Esophagus muscularis mucosa (tissue), 4 donors: ENCODE measurements around the gene HS3ST5. TPM values are rescaled to one million over a fixed set of nuclear protein-coding genes. Genes with fewer than 3 reads are reported as not detected.

Experiments
- DNase-seq: peaks from one replicate; pipeline ENCODE4 v3.0.0-alpha.2; 2017; ENCODE audit errors: extremely low spot score
- H3K27ac ChIP-seq, 4 donors: fragments of 200-600 bp; sonication (generic); replicated peaks in 1 of 4; 1 replicate in 3 of 4; 2 replicates in 1 of 4; pipeline ENCODE4 v1.5.1; 2016 to 2019; ENCODE audit warnings: mild to moderate bottlenecking in 1 of 4
- H3K27me3 ChIP-seq, 4 donors: fragments of 200-600 bp; sonication (generic); one replicate each; pipeline versions ENCODE4 v1.5.1 to v1.6.0; 2016 to 2019
- H3K36me3 ChIP-seq, 4 donors: fragments of 200-600 bp; sonication (generic); one replicate each; pipeline ENCODE4 v1.5.1; 2016 to 2019
- H3K4me1 ChIP-seq, 4 donors: fragments of 200-600 bp; sonication (generic); one replicate each; pipeline ENCODE4 v1.5.1; 2016 to 2019
- H3K4me3 ChIP-seq, 4 donors: fragments of 200-600 bp; sonication (generic); 1 replicate in 2 of 4; 2 replicates in 2 of 4; pipeline ENCODE4 v1.5.1; 2016 to 2019; ENCODE audit warnings: mild to moderate bottlenecking in 4 of 4, moderate library complexity in 1 of 4
- H3K9me3 ChIP-seq, 4 donors: fragments of 200-600 bp; sonication (generic); 1 replicate in 3 of 4; 2 replicates in 1 of 4; pipeline ENCODE4 v1.5.1; 2016 to 2019
- CTCF ChIP-seq, 3 experiments: fragments of 200-600 bp in 2 of 3; fragments of 450-650 bp in 1 of 3; sonication (generic) in 2 of 3; IDR thresholded peaks; one replicate each; pipeline ENCODE4 v1.5.1; 2017 to 2019; ENCODE audit warnings: antibody characterized with exemption in 3 of 3, mild to moderate bottlenecking in 2 of 3, moderate library complexity in 1 of 3
- EP300 ChIP-seq: sonication (generic); formaldehyde crosslinking; IDR thresholded peaks from one replicate; pipeline ENCODE4 v1.6.1; 2017; ENCODE audit warnings: antibody characterized with exemption
- POLR2A ChIP-seq: fragments of 450-650 bp; IDR thresholded peaks from one replicate; pipeline ENCODE4 v1.6.1; 2017; ENCODE audit warnings: antibody characterized with exemption, moderate library complexity, mild to moderate bottlenecking, low read depth
- POLR2AphosphoS5 ChIP-seq, 2 donors: sonication (generic); formaldehyde crosslinking; IDR thresholded peaks; one replicate each; pipeline ENCODE4 v1.6.1; 2017; ENCODE audit warnings: antibody characterized with exemption in 2 of 2
- WGBS: methylation state at CpG from one replicate; pipeline ENCODE4 v1.1.5; 2018; 5-methylcytosine and 5-hydroxymethylcytosine counted together
- intact Hi-C: fragments of 100-400 bp; cut with DNase I; formaldehyde crosslinking; loops from one replicate; pipeline ENCODE4 v1.15.1; 2023
- total RNA-seq, 4 donors: library from RNA; depleted of rRNA; stranded (reverse); fragments of >200 nt; gene quantifications; one replicate each; pipeline versions ENCODE4 v1.1.0 to v1.2.1, GENCODE V29; 2016

The HS3ST5 gene
- total RNA-seq, 4 donors from 2014 or later: 0.13 to 0.33 TPM; not detected in 2

- TF ChIP-seq POLR2AphosphoS5 (IDR thresholded peaks at IDR 0.05) (no peak), EP300 (no peak), POLR2A (no peak), CTCF (IDR thresholded peaks at IDR 0.05) (no peak)
- H3K27me3 ChIP-seq: peaks cover 0 to 48% (median 17%) of the 10 kb centered on the region in 4 donors
- WGBS: 34% methylated on average over 2 of the region's 2 CpGs
- H3K4me3 ChIP-seq: peak overlapping the region; percentile 55 to 67 (median 58)
- H3K36me3 ChIP-seq: no peaks in the 10 kb centered on the region
- H3K4me1 ChIP-seq: peaks cover 7 to 33% (median 26%) of the 10 kb centered on the region in 4 donors
- intact Hi-C loops: no loop called here
- no peak overlapping the region for H3K27ac ChIP-seq
- no peaks in the 10 kb centered on the region for H3K9me3 ChIP-seq
- no peak for DNase-seq
Observed at GRCh38 chr6:114343782-114344144, 940 bp upstream of the HS3ST5 start.

GRCh38 chr6:114342086-114342825 is 567 bp downstream of the HS3ST5 start:
- Histone ChIP-seq H3K27me3 (peaks cover 0 to 46% (median 16%) of the 10 kb centered on the region in 4 donors), H3K9me3 (no peaks in the 10 kb centered on the region), H3K4me3 (peak overlapping the region; percentile 55 to 67 (median 58)), H3K4me1 (peaks cover 7 to 33% (median 26%) of the 10 kb centered on the region in 4 donors), H3K36me3 (no peaks in the 10 kb centered on the region), H3K27ac (no peak overlapping the region)
- DNase-seq: no peak
- intact Hi-C loops: no loop called here
- TF ChIP-seq EP300: no peak
- no peak for TF ChIP-seq POLR2AphosphoS5 (IDR thresholded peaks at IDR 0.05)
- no peak for TF ChIP-seq POLR2A
- no peak for TF ChIP-seq CTCF (IDR thresholded peaks at IDR 0.05)
- WGBS: 15% methylated on average over 2 of the region's 92 CpGs

- DNase-seq: no peak
- Histone ChIP-seq H3K9me3 (no peaks in the 10 kb centered on the region), H3K27ac (no peak overlapping the region), H3K4me3 (no peak overlapping the region), H3K36me3 (no peaks in the 10 kb centered on the region), H3K27me3 (peaks cover 0 to 31% (median 13%) of the 10 kb centered on the region in 4 donors), H3K4me1 (peaks cover 7 to 33% (median 26%) of the 10 kb centered on the region in 4 donors)
- intact Hi-C loops: no loop called here
- TF ChIP-seq EP300: no peak
- 50% methylated on average over 1 of the region's 1 CpG for WGBS
Observed at GRCh38 chr6:114339706-114340105, 3.1 kb downstream of the HS3ST5 start.

- Histone ChIP-seq H3K9me3 (no peaks in the 10 kb centered on the region), H3K36me3 (no peaks in the 10 kb centered on the region), H3K27ac (no peak overlapping the region), H3K27me3 (no peaks in the 10 kb centered on the region), H3K4me1 (no peaks in the 10 kb centered on the region), H3K4me3 (no peak overlapping the region)
- TF ChIP-seq EP300 (no peak), CTCF (IDR thresholded peaks at IDR 0.05) (no peak), POLR2AphosphoS5 (IDR thresholded peaks at IDR 0.05) (no peak), POLR2A (no peak)
- intact Hi-C loops: no loop called here
- DNase-seq: no peak
- WGBS: 92% methylated on average over 4 of the region's 4 CpGs
Observed at GRCh38 chr6:114334237-114334636, 8.6 kb downstream of the HS3ST5 start.

GRCh38 chr6:114327074-114327473 is 15.7 kb downstream of the HS3ST5 start:
- H3K36me3 ChIP-seq: no peaks in the 10 kb centered on the region
- intact Hi-C loops: no loop called here
- no peaks in the 10 kb centered on the region for H3K4me1 ChIP-seq
- H3K27me3 ChIP-seq: no peaks in the 10 kb centered on the region
- H3K9me3 ChIP-seq: no peaks in the 10 kb centered on the region
- H3K4me3 ChIP-seq: no peak overlapping the region
- no peak overlapping the region for H3K27ac ChIP-seq
- TF ChIP-seq EP300 (no peak), CTCF (IDR thresholded peaks at IDR 0.05) (no peak), POLR2A (no peak), POLR2AphosphoS5 (IDR thresholded peaks at IDR 0.05) (no peak)
- no peak for DNase-seq
